ENCODE measurements around the gene PELI2. TPM values are rescaled to one million over a fixed set of nuclear protein-coding genes. Genes with fewer than 3 reads are reported as not detected.

PELI2 gene
- total RNA-seq, 1 experiment from 2014 or later, result 2.0 TPM

DNA sequence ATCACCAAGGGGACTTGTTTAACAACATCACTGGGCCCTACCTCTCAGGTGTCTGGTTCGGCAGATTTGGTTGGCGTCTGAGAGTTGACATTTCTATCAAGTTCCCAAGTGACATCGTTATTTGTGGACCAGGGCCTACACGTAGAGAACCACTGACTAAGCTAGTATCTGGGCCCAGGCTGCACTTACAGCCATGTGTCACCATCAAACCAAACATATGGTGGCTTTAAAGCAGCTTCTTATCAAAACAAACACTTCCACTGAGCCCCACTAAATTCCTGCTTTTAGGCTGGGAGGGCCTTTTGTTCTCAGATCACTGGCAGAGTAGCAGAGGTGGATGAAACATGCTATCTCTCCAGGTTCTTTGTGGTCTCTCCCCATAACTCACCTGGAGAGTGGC, 220.5 kb downstream of the PELI2 start (continued):
- TF ChIP-seq, protein P1, sequence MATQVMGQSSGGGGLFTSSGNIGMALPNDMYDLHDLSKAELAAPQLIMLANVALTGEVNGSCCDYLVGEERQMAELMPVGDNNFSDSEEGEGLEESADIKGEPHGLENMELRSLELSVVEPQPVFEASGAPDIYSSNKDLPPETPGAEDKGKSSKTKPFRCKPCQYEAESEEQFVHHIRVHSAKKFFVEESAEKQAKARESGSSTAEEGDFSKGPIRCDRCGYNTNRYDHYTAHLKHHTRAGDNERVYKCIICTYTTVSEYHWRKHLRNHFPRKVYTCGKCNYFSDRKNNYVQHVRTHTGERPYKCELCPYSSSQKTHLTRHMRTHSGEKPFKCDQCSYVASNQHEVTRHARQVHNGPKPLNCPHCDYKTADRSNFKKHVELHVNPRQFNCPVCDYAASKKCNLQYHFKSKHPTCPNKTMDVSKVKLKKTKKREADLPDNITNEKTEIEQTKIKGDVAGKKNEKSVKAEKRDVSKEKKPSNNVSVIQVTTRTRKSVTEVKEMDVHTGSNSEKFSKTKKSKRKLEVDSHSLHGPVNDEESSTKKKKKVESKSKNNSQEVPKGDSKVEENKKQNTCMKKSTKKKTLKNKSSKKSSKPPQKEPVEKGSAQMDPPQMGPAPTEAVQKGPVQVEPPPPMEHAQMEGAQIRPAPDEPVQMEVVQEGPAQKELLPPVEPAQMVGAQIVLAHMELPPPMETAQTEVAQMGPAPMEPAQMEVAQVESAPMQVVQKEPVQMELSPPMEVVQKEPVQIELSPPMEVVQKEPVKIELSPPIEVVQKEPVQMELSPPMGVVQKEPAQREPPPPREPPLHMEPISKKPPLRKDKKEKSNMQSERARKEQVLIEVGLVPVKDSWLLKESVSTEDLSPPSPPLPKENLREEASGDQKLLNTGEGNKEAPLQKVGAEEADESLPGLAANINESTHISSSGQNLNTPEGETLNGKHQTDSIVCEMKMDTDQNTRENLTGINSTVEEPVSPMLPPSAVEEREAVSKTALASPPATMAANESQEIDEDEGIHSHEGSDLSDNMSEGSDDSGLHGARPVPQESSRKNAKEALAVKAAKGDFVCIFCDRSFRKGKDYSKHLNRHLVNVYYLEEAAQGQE (IDR thresholded peaks at IDR 0.05; ENCODE audit: low read depth), result no peak
- TF ChIP-seq EZH2 (IDR thresholded peaks at IDR 0.05) (no peak), FOSL1 (IDR thresholded peaks at IDR 0.05; ENCODE audit: low read depth) (no peak), ZFX (IDR thresholded peaks at IDR 0.05) (no peak), RAD21 (IDR thresholded peaks at IDR 0.05; ENCODE audit: low read depth) (no peak), EZH2phosphoT487 (IDR thresholded peaks at IDR 0.05; ENCODE audit: borderline replicate concordance) (no peak), TCF7L2 (IDR thresholded peaks at IDR 0.05; ENCODE audit: borderline replicate concordance, extremely low read depth, insufficient read depth, insufficient read length) (no peak), CEBPB (IDR thresholded peaks at IDR 0.05; ENCODE audit: low read depth) (no peak), ZNF274 (IDR thresholded peaks at IDR 0.05; ENCODE audit: low read depth, low read length) (no peak), ATF3 (IDR thresholded peaks at IDR 0.05) (no peak)
- TF ChIP-seq, protein P2, sequence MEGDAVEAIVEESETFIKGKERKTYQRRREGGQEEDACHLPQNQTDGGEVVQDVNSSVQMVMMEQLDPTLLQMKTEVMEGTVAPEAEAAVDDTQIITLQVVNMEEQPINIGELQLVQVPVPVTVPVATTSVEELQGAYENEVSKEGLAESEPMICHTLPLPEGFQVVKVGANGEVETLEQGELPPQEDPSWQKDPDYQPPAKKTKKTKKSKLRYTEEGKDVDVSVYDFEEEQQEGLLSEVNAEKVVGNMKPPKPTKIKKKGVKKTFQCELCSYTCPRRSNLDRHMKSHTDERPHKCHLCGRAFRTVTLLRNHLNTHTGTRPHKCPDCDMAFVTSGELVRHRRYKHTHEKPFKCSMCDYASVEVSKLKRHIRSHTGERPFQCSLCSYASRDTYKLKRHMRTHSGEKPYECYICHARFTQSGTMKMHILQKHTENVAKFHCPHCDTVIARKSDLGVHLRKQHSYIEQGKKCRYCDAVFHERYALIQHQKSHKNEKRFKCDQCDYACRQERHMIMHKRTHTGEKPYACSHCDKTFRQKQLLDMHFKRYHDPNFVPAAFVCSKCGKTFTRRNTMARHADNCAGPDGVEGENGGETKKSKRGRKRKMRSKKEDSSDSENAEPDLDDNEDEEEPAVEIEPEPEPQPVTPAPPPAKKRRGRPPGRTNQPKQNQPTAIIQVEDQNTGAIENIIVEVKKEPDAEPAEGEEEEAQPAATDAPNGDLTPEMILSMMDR (IDR thresholded peaks at IDR 0.05 in 2 of 3, conservative IDR thresholded peaks at IDR 0.05 in 1 of 3; ENCODE audit: borderline replicate concordance in 1 of 3, insufficient read depth in 1 of 3, low read depth in 2 of 3, low read length in 2 of 3), result no peak
